SK-N-SH treated with all-trans-retinoic acid at 6 μM for 48 hours (cell line): Measurements from ENCODE around the gene TSHZ2.

Experiments used
- ATAC-seq: fragments of 200-7000 bp; cut with Tn5 transposase; 3 replicates; pipeline ENCODE4 v1.9.1; 2020; ENCODE audit warnings: mild to moderate bottlenecking, moderate library complexity
- ARNTL ChIP-seq: fragments of 450-650 bp; formaldehyde crosslinking; IDR thresholded peaks from 2 replicates; pipeline ENCODE4 v1.5.0; 2020; ENCODE audit warnings: low read depth, mild to moderate bottlenecking, moderate library complexity, borderline replicate concordance
- BACH2 ChIP-seq: fragments of 250-450 bp; sonication (Bioruptor Pico); IDR thresholded peaks from 2 replicates; pipeline ENCODE4 v1.9.0; 2021; ENCODE audit warnings: mild to moderate bottlenecking, borderline replicate concordance
- CSDC2 ChIP-seq: fragments of 250-450 bp; sonication (Bioruptor Pico); IDR thresholded peaks from 2 replicates; pipeline ENCODE4 v1.5.0; 2020; ENCODE audit warnings: mild to moderate bottlenecking, moderate library complexity
- ESRRG ChIP-seq: fragments of 250-450 bp; sonication (Bioruptor Pico); IDR thresholded peaks from 2 replicates; pipeline ENCODE4 v1.6.1; 2021; ENCODE audit warnings: mild to moderate bottlenecking
- GLIS3 ChIP-seq: fragments of 250-450 bp; sonication (Bioruptor Pico); IDR thresholded peaks from 2 replicates; pipeline ENCODE4 v1.5.0; 2020; ENCODE audit warnings: mild to moderate bottlenecking, moderate library complexity
- ISL1 ChIP-seq: fragments of 250-450 bp; sonication (Bioruptor Pico); IDR thresholded peaks from 2 replicates; pipeline ENCODE4 v2.1.2; 2022; ENCODE audit warnings: mild to moderate bottlenecking, moderate library complexity
- PPARA ChIP-seq: fragments of 250-450 bp; sonication (Bioruptor Pico); IDR thresholded peaks from 2 replicates; pipeline ENCODE4 v1.5.0; 2020; ENCODE audit warnings: mild to moderate bottlenecking, borderline replicate concordance
- RARB ChIP-seq: fragments of 250-450 bp; sonication (Bioruptor Pico); IDR thresholded peaks from 2 replicates; pipeline ENCODE4 v1.8.0; 2021; ENCODE audit warnings: mild to moderate bottlenecking, moderate library complexity
- SNAI2 ChIP-seq: fragments of 250-450 bp; sonication (Bioruptor Pico); IDR thresholded peaks from 2 replicates; pipeline ENCODE4 v1.5.0; 2020; ENCODE audit warnings: mild to moderate bottlenecking, moderate library complexity
- TCF4 ChIP-seq: fragments of 250-450 bp; sonication (Bioruptor Pico); IDR thresholded peaks from 2 replicates; pipeline ENCODE4 v1.8.0; 2021; ENCODE audit warnings: mild to moderate bottlenecking, moderate library complexity, borderline replicate concordance
- ZC3H10 ChIP-seq: fragments of 250-450 bp; sonication (Bioruptor Pico); IDR thresholded peaks from 2 replicates; pipeline ENCODE4 v1.5.1; 2021; ENCODE audit warnings: mild to moderate bottlenecking, moderate library complexity
- ZFP3 ChIP-seq: fragments of 250-450 bp; sonication (Bioruptor Pico); IDR thresholded peaks from 2 replicates; pipeline ENCODE4 v1.5.0; 2020; ENCODE audit warnings: mild to moderate bottlenecking, moderate library complexity
- ZFP30 ChIP-seq: fragments of 450-650 bp; formaldehyde crosslinking; IDR thresholded peaks from 2 replicates; pipeline ENCODE4 v1.5.0; 2022; ENCODE audit warnings: mild to moderate bottlenecking, moderate library complexity
- ZNF565 ChIP-seq: fragments of 450-650 bp; formaldehyde crosslinking; conservative IDR thresholded peaks from 2 replicates; pipeline ENCODE4 v1.5.0; 2020; ENCODE audit warnings: low read depth, mild to moderate bottlenecking, moderate library complexity
- ZNF70 ChIP-seq: fragments of 450-650 bp; formaldehyde crosslinking; IDR thresholded peaks from 2 replicates; pipeline ENCODE4 v1.5.0; 2020; ENCODE audit warnings: mild to moderate bottlenecking, moderate library complexity
- ZNF8 ChIP-seq: fragments of 450-650 bp; formaldehyde crosslinking; IDR thresholded peaks from 2 replicates; pipeline ENCODE4 v1.5.0; 2020; ENCODE audit warnings: mild to moderate bottlenecking, moderate library complexity
- TF ChIP-seq, protein P1 (sequence below): fragments of 250-450 bp; sonication (Bioruptor Pico); IDR thresholded peaks from 2 replicates; pipeline ENCODE4 v1.8.0; 2020; ENCODE audit warnings: mild to moderate bottlenecking, moderate library complexity, borderline replicate concordance
- TF ChIP-seq, protein P2 (sequence below): fragments of 250-450 bp; sonication (Bioruptor Pico); IDR thresholded peaks from 2 replicates; pipeline ENCODE4 v1.8.0; 2021; ENCODE audit warnings: low read depth, mild to moderate bottlenecking, moderate library complexity, borderline replicate concordance
- TF ChIP-seq, protein P3 (sequence below): fragments of 250-450 bp; sonication (Bioruptor Pico); IDR thresholded peaks from 2 replicates; pipeline ENCODE4 v1.5.0; 2020; ENCODE audit warnings: mild to moderate bottlenecking, moderate library complexity
- TF ChIP-seq, protein P4 (sequence below): fragments of 250-450 bp; sonication (Bioruptor Pico); IDR thresholded peaks from 2 replicates; pipeline ENCODE4 v1.5.1; 2021; ENCODE audit warnings: mild to moderate bottlenecking, moderate library complexity

Gene TSHZ2

DNA sequence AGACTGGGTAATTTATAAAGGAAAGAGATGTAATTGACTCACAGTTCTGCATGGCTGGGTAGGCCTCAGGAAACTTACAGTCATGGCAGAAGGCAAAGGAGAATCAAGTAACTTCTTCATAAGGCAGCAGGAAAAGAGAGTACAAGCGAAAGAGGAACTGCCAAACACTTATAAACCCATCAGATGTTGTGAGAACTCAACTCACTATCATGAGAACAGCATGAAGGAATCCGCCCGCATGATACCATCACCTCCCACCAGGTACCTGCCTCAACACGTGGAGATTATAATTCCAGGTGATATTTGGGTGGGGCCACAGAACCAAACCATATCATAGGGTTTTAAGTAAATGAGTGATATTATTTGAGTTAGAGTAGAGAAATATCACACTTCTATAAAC lies 189.3 kb downstream of the TSHZ2 start:
- no peak for ATAC-seq
- no peak for TF ChIP-seq ZNF565 (CRISPR knock-in tag)
- TF ChIP-seq ESRRG (CRISPR knock-in tag): no peak
- no peak for TF ChIP-seq GLIS3
- TF ChIP-seq, protein P1, sequence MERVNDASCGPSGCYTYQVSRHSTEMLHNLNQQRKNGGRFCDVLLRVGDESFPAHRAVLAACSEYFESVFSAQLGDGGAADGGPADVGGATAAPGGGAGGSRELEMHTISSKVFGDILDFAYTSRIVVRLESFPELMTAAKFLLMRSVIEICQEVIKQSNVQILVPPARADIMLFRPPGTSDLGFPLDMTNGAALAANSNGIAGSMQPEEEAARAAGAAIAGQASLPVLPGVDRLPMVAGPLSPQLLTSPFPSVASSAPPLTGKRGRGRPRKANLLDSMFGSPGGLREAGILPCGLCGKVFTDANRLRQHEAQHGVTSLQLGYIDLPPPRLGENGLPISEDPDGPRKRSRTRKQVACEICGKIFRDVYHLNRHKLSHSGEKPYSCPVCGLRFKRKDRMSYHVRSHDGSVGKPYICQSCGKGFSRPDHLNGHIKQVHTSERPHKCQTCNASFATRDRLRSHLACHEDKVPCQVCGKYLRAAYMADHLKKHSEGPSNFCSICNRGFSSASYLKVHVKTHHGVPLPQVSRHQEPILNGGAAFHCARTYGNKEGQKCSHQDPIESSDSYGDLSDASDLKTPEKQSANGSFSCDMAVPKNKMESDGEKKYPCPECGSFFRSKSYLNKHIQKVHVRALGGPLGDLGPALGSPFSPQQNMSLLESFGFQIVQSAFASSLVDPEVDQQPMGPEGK (CRISPR knock-in tag): no peak
- no peak for TF ChIP-seq CSDC2 (CRISPR knock-in tag)
- TF ChIP-seq TCF4: no peak
- no peak for TF ChIP-seq PPARA (CRISPR knock-in tag)
- TF ChIP-seq, protein P2, sequence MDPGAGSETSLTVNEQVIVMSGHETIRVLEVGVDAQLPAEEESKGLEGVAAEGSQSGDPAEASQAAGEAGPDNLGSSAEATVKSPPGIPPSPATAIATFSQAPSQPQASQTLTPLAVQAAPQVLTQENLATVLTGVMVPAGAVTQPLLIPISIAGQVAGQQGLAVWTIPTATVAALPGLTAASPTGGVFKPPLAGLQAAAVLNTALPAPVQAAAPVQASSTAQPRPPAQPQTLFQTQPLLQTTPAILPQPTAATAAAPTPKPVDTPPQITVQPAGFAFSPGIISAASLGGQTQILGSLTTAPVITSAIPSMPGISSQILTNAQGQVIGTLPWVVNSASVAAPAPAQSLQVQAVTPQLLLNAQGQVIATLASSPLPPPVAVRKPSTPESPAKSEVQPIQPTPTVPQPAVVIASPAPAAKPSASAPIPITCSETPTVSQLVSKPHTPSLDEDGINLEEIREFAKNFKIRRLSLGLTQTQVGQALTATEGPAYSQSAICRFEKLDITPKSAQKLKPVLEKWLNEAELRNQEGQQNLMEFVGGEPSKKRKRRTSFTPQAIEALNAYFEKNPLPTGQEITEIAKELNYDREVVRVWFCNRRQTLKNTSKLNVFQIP (CRISPR knock-in tag): no peak
- no peak for TF ChIP-seq BACH2 (CRISPR knock-in tag)
- TF ChIP-seq ZC3H10: no peak
- no peak for TF ChIP-seq ZFP3
- no peak for TF ChIP-seq ARNTL (CRISPR knock-in tag)
- TF ChIP-seq, protein P3, sequence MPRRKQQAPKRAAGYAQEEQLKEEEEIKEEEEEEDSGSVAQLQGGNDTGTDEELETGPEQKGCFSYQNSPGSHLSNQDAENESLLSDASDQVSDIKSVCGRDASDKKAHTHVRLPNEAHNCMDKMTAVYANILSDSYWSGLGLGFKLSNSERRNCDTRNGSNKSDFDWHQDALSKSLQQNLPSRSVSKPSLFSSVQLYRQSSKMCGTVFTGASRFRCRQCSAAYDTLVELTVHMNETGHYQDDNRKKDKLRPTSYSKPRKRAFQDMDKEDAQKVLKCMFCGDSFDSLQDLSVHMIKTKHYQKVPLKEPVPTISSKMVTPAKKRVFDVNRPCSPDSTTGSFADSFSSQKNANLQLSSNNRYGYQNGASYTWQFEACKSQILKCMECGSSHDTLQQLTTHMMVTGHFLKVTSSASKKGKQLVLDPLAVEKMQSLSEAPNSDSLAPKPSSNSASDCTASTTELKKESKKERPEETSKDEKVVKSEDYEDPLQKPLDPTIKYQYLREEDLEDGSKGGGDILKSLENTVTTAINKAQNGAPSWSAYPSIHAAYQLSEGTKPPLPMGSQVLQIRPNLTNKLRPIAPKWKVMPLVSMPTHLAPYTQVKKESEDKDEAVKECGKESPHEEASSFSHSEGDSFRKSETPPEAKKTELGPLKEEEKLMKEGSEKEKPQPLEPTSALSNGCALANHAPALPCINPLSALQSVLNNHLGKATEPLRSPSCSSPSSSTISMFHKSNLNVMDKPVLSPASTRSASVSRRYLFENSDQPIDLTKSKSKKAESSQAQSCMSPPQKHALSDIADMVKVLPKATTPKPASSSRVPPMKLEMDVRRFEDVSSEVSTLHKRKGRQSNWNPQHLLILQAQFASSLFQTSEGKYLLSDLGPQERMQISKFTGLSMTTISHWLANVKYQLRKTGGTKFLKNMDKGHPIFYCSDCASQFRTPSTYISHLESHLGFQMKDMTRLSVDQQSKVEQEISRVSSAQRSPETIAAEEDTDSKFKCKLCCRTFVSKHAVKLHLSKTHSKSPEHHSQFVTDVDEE (CRISPR knock-in tag): no peak
- no peak for TF ChIP-seq SNAI2 (CRISPR knock-in tag)
- TF ChIP-seq, protein P4, sequence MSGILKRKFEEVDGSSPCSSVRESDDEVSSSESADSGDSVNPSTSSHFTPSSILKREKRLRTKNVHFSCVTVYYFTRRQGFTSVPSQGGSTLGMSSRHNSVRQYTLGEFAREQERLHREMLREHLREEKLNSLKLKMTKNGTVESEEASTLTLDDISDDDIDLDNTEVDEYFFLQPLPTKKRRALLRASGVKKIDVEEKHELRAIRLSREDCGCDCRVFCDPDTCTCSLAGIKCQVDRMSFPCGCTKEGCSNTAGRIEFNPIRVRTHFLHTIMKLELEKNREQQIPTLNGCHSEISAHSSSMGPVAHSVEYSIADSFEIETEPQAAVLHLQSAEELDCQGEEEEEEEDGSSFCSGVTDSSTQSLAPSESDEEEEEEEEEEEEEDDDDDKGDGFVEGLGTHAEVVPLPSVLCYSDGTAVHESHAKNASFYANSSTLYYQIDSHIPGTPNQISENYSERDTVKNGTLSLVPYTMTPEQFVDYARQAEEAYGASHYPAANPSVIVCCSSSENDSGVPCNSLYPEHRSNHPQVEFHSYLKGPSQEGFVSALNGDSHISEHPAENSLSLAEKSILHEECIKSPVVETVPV (CRISPR knock-in tag): no peak
- no peak for TF ChIP-seq ZNF70
- no peak for TF ChIP-seq ZNF8
- TF ChIP-seq RARB (CRISPR knock-in tag): no peak
- TF ChIP-seq ZFP30 (CRISPR knock-in tag): no peak

DNA sequence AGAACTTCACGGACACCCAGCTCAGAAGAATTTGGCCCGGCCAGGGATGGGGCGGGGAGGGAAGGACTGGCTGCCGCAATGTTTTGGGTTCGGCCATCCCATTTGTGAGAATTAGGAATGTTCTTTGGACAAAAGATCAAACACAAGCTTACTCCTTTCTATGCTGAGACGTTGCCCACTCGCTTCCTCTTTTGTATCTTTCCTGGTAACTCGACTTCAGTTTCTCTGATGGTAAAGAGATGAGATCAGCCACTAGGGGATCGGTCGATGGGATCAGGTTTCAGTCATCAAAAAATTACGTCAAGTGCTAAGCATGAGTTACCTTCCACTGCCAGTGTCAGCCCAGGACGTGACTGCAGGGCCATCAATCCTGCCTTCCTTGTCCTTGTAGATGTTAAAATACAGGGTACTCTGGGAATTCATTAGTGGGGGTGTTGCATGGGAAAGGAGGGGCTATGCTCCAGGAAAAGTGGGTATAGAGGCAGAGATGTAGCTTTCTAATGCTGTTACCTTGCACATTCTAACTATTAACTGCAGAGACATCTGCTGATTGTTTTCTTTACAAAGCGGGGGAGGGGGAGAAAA lies 190.2 kb downstream of the TSHZ2 start:
- TF ChIP-seq RARB (CRISPR knock-in tag) (no peak), ESRRG (CRISPR knock-in tag) (no peak), ISL1 (CRISPR knock-in tag) (no peak), GLIS3 (no peak), BACH2 (CRISPR knock-in tag) (no peak)
- no peak for ATAC-seq

DNA sequence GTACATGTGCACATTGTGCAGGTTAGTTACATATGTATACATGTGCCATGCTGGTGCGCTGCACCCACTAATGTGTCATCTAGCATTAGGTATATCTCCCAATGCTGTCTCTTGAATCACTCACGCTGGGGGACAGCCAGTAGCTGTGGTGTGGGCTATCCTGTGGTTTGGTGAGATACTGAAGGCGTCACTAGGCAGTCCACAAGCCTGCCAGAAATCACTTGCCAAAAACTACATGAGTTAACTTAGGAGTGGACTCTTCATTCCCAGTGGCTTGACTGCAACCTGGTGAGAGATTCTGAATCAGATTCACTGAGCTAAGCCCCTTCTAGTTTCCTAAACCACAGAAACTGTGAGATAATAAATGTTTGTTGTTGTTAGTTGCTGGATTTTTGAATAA lies 191.3 kb downstream of the TSHZ2 start:
- no peak for ATAC-seq
- TF ChIP-seq ZNF70: no peak
- TF ChIP-seq, protein P3 (CRISPR knock-in tag): no peak
- TF ChIP-seq, protein P2 (CRISPR knock-in tag): no peak
